Measurements from ENCODE around the gene GNB5.

Gene GNB5

GRCh38 chr15:52080706-52081392, 110.3 kb downstream of the GNB5 start:
- no peak overlapping the region for H3K4me2 ChIP-seq (ENCODE audit: low read length)
- no peak overlapping the region for H3K27ac ChIP-seq (ENCODE audit: low read depth, low read length)

GRCh38 chr15:52080031-52080430, 111.2 kb downstream of the GNB5 start:
- Histone ChIP-seq H3K4me3 (ENCODE audit: low read length) (no peak overlapping the region), H3F3A (ENCODE audit: control insufficient read depth, insufficient read depth) (no peaks in the 10 kb centered on the region), H3K27me3 (ENCODE audit: control insufficient read depth, low read length) (no peaks in the 10 kb centered on the region), H3K79me2 (ENCODE audit: control insufficient read depth, low read length) (no peaks in the 10 kb centered on the region), H3K9me3 (ENCODE audit: control insufficient read depth, insufficient read depth, low read length) (no peaks in the 10 kb centered on the region), H3K4me2 (ENCODE audit: low read length) (no peak overlapping the region), H4K20me1 (ENCODE audit: control insufficient read depth, insufficient read depth, low read depth, low read length) (no peaks in the 10 kb centered on the region), H3K4me1 (ENCODE audit: control insufficient read depth, low read length) (no peaks in the 10 kb centered on the region), H3K9me2 (replicated peaks; ENCODE audit: control insufficient read depth, low read length) (no peaks in the 10 kb centered on the region), H3K36me3 (ENCODE audit: control insufficient read depth, low read length) (no peaks in the 10 kb centered on the region), H3K27ac (ENCODE audit: low read depth, low read length) (no peak overlapping the region)
- TF ChIP-seq EZH2phosphoT487 (IDR thresholded peaks at IDR 0.05; ENCODE audit: borderline replicate concordance, low read length) (no peak), CTCF (IDR thresholded peaks at IDR 0.05; ENCODE audit: low read depth, low read length, poor library complexity, severe bottlenecking) (no peak)

More at GRCh38 chr15:52080706-52081392, 110.3 kb downstream of the GNB5 start:
- Histone ChIP-seq H3K4me1 (ENCODE audit: control insufficient read depth, low read length) (no peaks in the 10 kb centered on the region), H3K36me3 (ENCODE audit: control insufficient read depth, low read length) (no peaks in the 10 kb centered on the region), H3F3A (ENCODE audit: control insufficient read depth, insufficient read depth) (no peaks in the 10 kb centered on the region), H3K79me2 (ENCODE audit: control insufficient read depth, low read length) (no peaks in the 10 kb centered on the region), H4K20me1 (ENCODE audit: control insufficient read depth, insufficient read depth, low read depth, low read length) (no peaks in the 10 kb centered on the region), H3K4me3 (ENCODE audit: low read length) (no peak overlapping the region), H3K9me2 (replicated peaks; ENCODE audit: control insufficient read depth, low read length) (no peaks in the 10 kb centered on the region), H3K9me3 (ENCODE audit: control insufficient read depth, insufficient read depth, low read length) (no peaks in the 10 kb centered on the region), H3K27me3 (ENCODE audit: control insufficient read depth, low read length) (no peaks in the 10 kb centered on the region)
- TF ChIP-seq EZH2phosphoT487 (IDR thresholded peaks at IDR 0.05; ENCODE audit: borderline replicate concordance, low read length) (no peak), CTCF (IDR thresholded peaks at IDR 0.05; ENCODE audit: low read depth, low read length, poor library complexity, severe bottlenecking) (no peak)

- no peak overlapping the region for H3K4me3 ChIP-seq (ENCODE audit: low read length)
- no peaks in the 10 kb centered on the region for H3K9me3 ChIP-seq (ENCODE audit: control insufficient read depth, insufficient read depth, low read length)
- no peaks in the 10 kb centered on the region for H3K4me1 ChIP-seq (ENCODE audit: control insufficient read depth, low read length)
- H3K79me2 ChIP-seq (ENCODE audit: control insufficient read depth, low read length): no peaks in the 10 kb centered on the region
- no peaks in the 10 kb centered on the region for H3F3A ChIP-seq (ENCODE audit: control insufficient read depth, insufficient read depth)
- no peaks in the 10 kb centered on the region for H4K20me1 ChIP-seq (ENCODE audit: control insufficient read depth, insufficient read depth, low read depth, low read length)
- H3K27ac ChIP-seq (ENCODE audit: low read depth, low read length): no peak overlapping the region
- no peak for TF ChIP-seq EZH2phosphoT487 (IDR thresholded peaks at IDR 0.05; ENCODE audit: borderline replicate concordance, low read length)
- TF ChIP-seq CTCF (IDR thresholded peaks at IDR 0.05; ENCODE audit: low read depth, low read length, poor library complexity, severe bottlenecking): peak; percentile 93
- no peaks in the 10 kb centered on the region for H3K36me3 ChIP-seq (ENCODE audit: control insufficient read depth, low read length)
- H3K9me2 ChIP-seq (replicated peaks; ENCODE audit: control insufficient read depth, low read length): no peaks in the 10 kb centered on the region
- H3K27me3 ChIP-seq (ENCODE audit: control insufficient read depth, low read length): no peaks in the 10 kb centered on the region
- H3K4me2 ChIP-seq (ENCODE audit: low read length): no peak overlapping the region
Observed at GRCh38 chr15:52078876-52079700, 112.1 kb downstream of the GNB5 start.
